ENCODE results near the gene CTF1.

- TF ChIP-seq CTCF (conservative IDR thresholded peaks at IDR 0.05; ENCODE audit: low read length), result no peak
- TF ChIP-seq EZH2phosphoT487 (IDR thresholded peaks at IDR 0.05; ENCODE audit: borderline replicate concordance, low read depth, low read length), result no peak
Measured at GRCh38 chr16:30870904-30871303, 25.5 kb upstream of the CTF1 start.

Data from OCI-LY7 (cell line).